Cortex of kidney (tissue), 1 donor: Measurements from ENCODE around the gene TBXAS1.

Experiments
- DNase-seq: peaks from one replicate; lab custom pipeline; 2025; lab: John Stamatoyannopoulos, UW

TBXAS1 gene

GRCh38 chr7:139829025-139829774 lies at the start of gene TBXAS1:
TSS of gene TBXAS1 (plus strand) at chr7:139829264. CDS start at chr7:139829391, 127 bp downstream.
- DNase-seq: no peak

GRCh38 chr7:139782932-139783331 lies 46.1 kb upstream of the TBXAS1 start:
- DNase-seq: no peak

- DNase-seq: no peak
Observed at GRCh38 chr7:139783647-139784385, 45.2 kb upstream of the TBXAS1 start.

GRCh38 chr7:139784648-139785047 lies 44.4 kb upstream of the TBXAS1 start:
- no peak for DNase-seq

- DNase-seq: no peak
Observed at GRCh38 chr7:139791316-139791715, 37.7 kb upstream of the TBXAS1 start.

- DNase-seq: no peak
Observed at GRCh38 chr7:139797607-139798006, 31.5 kb upstream of the TBXAS1 start.

- no peak for DNase-seq
Observed at GRCh38 chr7:139798221-139798620, 30.8 kb upstream of the TBXAS1 start.

GRCh38 chr7:139798892-139799291 lies 30.2 kb upstream of the TBXAS1 start:
- DNase-seq: no peak

- no peak for DNase-seq
Observed at GRCh38 chr7:139799586-139799985, 29.5 kb upstream of the TBXAS1 start.

- no peak for DNase-seq
Observed at GRCh38 chr7:139804571-139804970, 24.5 kb upstream of the TBXAS1 start.

GRCh38 chr7:139807009-139807408 lies 22.1 kb upstream of the TBXAS1 start:
- DNase-seq: no peak

- no peak for DNase-seq
Observed at GRCh38 chr7:139808427-139808826, 20.6 kb upstream of the TBXAS1 start.

GRCh38 chr7:139808846-139809442 lies 20.1 kb upstream of the TBXAS1 start:
- DNase-seq: no peak

- no peak for DNase-seq
Observed at GRCh38 chr7:139811066-139811465, 18.0 kb upstream of the TBXAS1 start.

GRCh38 chr7:139813151-139813550 lies 15.9 kb upstream of the TBXAS1 start:
- DNase-seq: no peak

- no peak for DNase-seq
Observed at GRCh38 chr7:139813689-139814088, 15.4 kb upstream of the TBXAS1 start.

- DNase-seq: no peak
Observed at GRCh38 chr7:139817249-139817648, 11.8 kb upstream of the TBXAS1 start.

- DNase-seq: no peak
Observed at GRCh38 chr7:139820089-139820488, 9.0 kb upstream of the TBXAS1 start.

- DNase-seq: no peak
Observed at GRCh38 chr7:139821349-139822105, 7.5 kb upstream of the TBXAS1 start.

GRCh38 chr7:139822855-139823254 lies 6.2 kb upstream of the TBXAS1 start:
- DNase-seq: no peak

- no peak for DNase-seq
Observed at GRCh38 chr7:139823959-139824521, 5.0 kb upstream of the TBXAS1 start.
